ENCODE measurements around the gene ITGB3BP. TPM values are rescaled to one million over a fixed set of nuclear protein-coding genes. Genes with fewer than 3 reads are reported as not detected.

Gene ITGB3BP
- total and polyA plus RNA-seq, 7 donors = 9.4 to 25.3 (median 17.3) TPM

DNA sequence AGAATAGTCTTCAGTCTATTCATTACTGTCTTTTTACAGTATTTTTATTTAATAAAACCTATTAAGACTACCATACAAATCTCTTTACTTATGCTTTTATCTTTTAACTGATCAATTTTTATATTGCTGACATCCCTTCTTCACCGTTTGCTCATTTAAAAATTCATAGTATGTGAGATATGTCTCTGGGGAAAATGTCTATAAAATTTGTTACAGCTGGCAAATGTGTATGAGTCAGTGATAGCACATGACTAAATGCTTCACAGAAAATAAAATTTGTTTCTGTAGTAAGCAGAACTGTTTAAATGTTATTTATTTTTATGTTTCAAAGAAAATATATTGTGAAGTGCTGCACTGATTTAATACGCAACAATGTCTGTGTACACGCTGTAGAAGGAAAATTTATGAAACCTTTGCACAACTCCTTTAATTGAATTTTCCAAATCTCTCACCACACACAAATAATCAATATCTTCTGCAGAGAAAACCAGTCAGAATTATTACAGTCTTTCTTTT is 74.2 kb downstream of the ITGB3BP start:
- DNase-seq = no peak

DNA sequence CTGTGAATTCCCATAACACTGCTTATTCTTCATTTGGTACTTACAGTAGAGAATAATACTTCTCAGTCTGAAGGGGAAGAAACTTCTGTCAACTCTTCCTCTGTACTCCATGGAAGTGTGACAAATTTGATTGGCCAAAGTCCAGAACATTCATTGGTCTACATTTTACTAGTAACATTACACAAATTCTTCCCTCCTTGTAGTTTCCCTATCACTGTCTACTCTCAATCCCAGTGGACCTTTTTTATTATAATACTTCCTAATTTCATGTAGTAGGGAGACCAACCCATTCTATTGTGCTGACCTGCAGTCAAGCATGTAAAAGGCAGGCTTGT is 80.9 kb downstream of the ITGB3BP start:
- TF ChIP-seq EP300 (IDR thresholded peaks at IDR 0.05) = no peak
- TF ChIP-seq POLR2AphosphoS5 (IDR thresholded peaks at IDR 0.05) = no peak
- TF ChIP-seq, protein P1, sequence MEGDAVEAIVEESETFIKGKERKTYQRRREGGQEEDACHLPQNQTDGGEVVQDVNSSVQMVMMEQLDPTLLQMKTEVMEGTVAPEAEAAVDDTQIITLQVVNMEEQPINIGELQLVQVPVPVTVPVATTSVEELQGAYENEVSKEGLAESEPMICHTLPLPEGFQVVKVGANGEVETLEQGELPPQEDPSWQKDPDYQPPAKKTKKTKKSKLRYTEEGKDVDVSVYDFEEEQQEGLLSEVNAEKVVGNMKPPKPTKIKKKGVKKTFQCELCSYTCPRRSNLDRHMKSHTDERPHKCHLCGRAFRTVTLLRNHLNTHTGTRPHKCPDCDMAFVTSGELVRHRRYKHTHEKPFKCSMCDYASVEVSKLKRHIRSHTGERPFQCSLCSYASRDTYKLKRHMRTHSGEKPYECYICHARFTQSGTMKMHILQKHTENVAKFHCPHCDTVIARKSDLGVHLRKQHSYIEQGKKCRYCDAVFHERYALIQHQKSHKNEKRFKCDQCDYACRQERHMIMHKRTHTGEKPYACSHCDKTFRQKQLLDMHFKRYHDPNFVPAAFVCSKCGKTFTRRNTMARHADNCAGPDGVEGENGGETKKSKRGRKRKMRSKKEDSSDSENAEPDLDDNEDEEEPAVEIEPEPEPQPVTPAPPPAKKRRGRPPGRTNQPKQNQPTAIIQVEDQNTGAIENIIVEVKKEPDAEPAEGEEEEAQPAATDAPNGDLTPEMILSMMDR (IDR thresholded peaks at IDR 0.05) = no peak
- no peak for TF ChIP-seq POLR2A (IDR thresholded peaks at IDR 0.05)
- Histone ChIP-seq H3K9me3 (no peaks in the 10 kb centered on the region), H3K4me1 (no peaks in the 10 kb centered on the region), H3K27me3 (no peaks in the 10 kb centered on the region), H3K27ac (no peak overlapping the region), H3K4me3 (no peak overlapping the region), H3K36me3 (no peaks in the 10 kb centered on the region)
- no peak for DNase-seq
- intact Hi-C loops (cut with DNase I) = loop anchor here (5.0 to 10.0 kb wide), 2 partner anchors 117 to 600 kb away; partner anchors contain the start of gene FOXD3

More for the DNA sequence above, 74.2 kb downstream of the ITGB3BP start:
- Histone ChIP-seq H3K27me3 (no peaks in the 10 kb centered on the region), H3K4me3 (no peak overlapping the region), H3K36me3 (no peaks in the 10 kb centered on the region), H3K4me1 (no peaks in the 10 kb centered on the region), H3K9me3 (no peaks in the 10 kb centered on the region), H3K27ac (no peak overlapping the region)
- TF ChIP-seq, protein P1 (IDR thresholded peaks at IDR 0.05) = no peak
- TF ChIP-seq POLR2A (IDR thresholded peaks at IDR 0.05) (no peak), POLR2AphosphoS5 (IDR thresholded peaks at IDR 0.05) (no peak), EP300 (IDR thresholded peaks at IDR 0.05) (no peak)
- WGBS, 2 donors = 91% methylated on average over 3 of the region's 3 CpGs
- intact Hi-C loops (cut with DNase I) = loop anchor here (10.0 kb wide), 1 partner anchor 124 kb away; the partner anchor contains the start of gene FOXD3

DNA sequence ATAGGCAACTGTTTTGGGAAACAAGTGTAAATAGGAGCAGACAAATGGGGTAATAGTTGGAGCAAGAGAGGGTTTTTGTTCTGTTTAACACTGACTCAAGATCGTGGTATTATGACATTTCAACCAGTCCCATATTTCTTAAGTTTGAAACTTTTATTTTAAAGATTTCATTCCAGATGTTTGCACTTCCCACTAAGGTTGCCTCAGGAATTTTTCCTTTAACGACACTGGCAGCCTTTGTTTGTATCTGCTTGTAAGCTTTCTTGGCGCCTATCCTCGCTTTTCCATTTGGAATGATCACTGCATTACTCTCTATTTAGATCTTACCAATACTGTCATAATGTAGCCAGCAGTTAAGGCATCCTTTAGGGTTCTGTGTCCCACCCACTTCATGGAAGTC is 87.9 kb downstream of the ITGB3BP start:
- 73 to 88% methylated on average over 4 of the region's 4 CpGs for WGBS, 2 donors
- intact Hi-C loops (cut with DNase I) = no loop called here
- no peak overlapping the region for H3K27ac ChIP-seq
- TF ChIP-seq, protein P1 (IDR thresholded peaks at IDR 0.05) = no peak
- TF ChIP-seq POLR2AphosphoS5 (IDR thresholded peaks at IDR 0.05) (no peak), POLR2A (IDR thresholded peaks at IDR 0.05) (no peak), EP300 (IDR thresholded peaks at IDR 0.05) (no peak)
- H3K36me3 ChIP-seq = peaks cover 0 to 3% (median 0%) of the 10 kb centered on the region in 4 donors
- H3K27me3 ChIP-seq = no peaks in the 10 kb centered on the region
- DNase-seq = no peak
- H3K4me1 ChIP-seq = no peaks in the 10 kb centered on the region
- H3K9me3 ChIP-seq = peaks cover 0 to 3% (median 0%) of the 10 kb centered on the region in 4 donors
- no peak overlapping the region for H3K4me3 ChIP-seq

DNA sequence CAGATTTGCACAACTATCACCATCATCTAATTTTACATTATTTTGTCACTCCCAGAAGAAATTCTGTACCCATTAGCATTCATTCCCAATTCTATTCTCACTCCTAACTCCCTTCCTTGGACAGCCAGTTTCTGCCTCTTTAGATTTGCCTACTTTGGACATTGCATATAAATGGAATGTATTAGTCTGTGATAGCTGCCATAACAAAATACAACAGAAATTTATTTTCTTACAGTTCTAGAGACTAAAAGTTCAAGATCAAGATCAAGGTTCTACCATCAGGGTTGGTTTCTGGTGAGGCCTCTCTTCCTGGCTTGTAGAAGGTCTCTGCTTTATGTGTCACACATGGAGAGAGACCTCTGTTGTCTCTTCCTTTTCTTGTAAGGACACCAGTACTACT is 93.7 kb downstream of the ITGB3BP start:
- Histone ChIP-seq H3K36me3 (peaks cover 4 to 21% (median 5%) of the 10 kb centered on the region in 4 donors), H3K9me3 (peaks cover 0 to 9% (median 0%) of the 10 kb centered on the region in 4 donors), H3K4me3 (no peak overlapping the region), H3K27me3 (no peaks in the 10 kb centered on the region), H3K27ac (no peak overlapping the region), H3K4me1 (no peaks in the 10 kb centered on the region)
- intact Hi-C loops (cut with DNase I) = no loop called here
- TF ChIP-seq EP300 (IDR thresholded peaks at IDR 0.05) = no peak
- TF ChIP-seq, protein P1 (IDR thresholded peaks at IDR 0.05) = no peak
- no peak for TF ChIP-seq POLR2A (IDR thresholded peaks at IDR 0.05)
- no peak for TF ChIP-seq POLR2AphosphoS5 (IDR thresholded peaks at IDR 0.05)
- DNase-seq = no peak

DNA sequence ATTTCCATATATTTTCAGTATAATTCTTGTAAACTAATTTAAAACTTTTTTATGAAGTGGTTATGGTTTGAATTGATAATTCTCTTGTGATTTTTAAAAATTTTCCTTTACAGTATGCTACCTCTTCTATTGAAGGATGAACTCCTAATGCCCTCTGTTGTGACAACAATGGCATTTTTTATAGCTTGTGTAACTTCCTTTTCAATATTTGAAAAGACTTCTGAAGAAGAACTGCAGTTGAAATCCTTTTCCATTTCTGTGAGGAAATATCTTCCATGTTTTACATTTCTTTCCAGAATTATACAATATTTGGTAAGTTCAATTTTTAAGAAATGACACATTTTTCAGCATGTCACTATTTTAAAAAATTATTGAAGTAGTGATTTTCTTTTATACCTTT is 94.2 kb downstream of the ITGB3BP start:
- no peak overlapping the region for H3K4me3 ChIP-seq
- H3K4me1 ChIP-seq = no peaks in the 10 kb centered on the region
- H3K9me3 ChIP-seq = peaks cover 0 to 9% (median 0%) of the 10 kb centered on the region in 4 donors
- no peak overlapping the region for H3K27ac ChIP-seq
- H3K27me3 ChIP-seq = no peaks in the 10 kb centered on the region
- peaks cover 4 to 21% (median 5%) of the 10 kb centered on the region in 4 donors for H3K36me3 ChIP-seq
- TF ChIP-seq POLR2AphosphoS5 (IDR thresholded peaks at IDR 0.05) (no peak), EP300 (IDR thresholded peaks at IDR 0.05) (no peak), POLR2A (IDR thresholded peaks at IDR 0.05) (no peak)
- TF ChIP-seq, protein P1 (IDR thresholded peaks at IDR 0.05) = no peak
- DNase-seq = no peak
- intact Hi-C loops (cut with DNase I) = no loop called here

All from sigmoid colon (tissue), 7 donors.